Stimulated activated CD4-positive, alpha-beta T cell treated with anti-CD3 and anti-CD28 coated beads, Interleukin-15, amount 100 ng/mL, for 24 hours (primary cell): ENCODE results near the gene MROH2A.

Experiments used
- DNase-seq: peaks from one replicate; pipeline ENCODE4 v3.0.0-alpha.2; 2020

The MROH2A gene

DNA sequence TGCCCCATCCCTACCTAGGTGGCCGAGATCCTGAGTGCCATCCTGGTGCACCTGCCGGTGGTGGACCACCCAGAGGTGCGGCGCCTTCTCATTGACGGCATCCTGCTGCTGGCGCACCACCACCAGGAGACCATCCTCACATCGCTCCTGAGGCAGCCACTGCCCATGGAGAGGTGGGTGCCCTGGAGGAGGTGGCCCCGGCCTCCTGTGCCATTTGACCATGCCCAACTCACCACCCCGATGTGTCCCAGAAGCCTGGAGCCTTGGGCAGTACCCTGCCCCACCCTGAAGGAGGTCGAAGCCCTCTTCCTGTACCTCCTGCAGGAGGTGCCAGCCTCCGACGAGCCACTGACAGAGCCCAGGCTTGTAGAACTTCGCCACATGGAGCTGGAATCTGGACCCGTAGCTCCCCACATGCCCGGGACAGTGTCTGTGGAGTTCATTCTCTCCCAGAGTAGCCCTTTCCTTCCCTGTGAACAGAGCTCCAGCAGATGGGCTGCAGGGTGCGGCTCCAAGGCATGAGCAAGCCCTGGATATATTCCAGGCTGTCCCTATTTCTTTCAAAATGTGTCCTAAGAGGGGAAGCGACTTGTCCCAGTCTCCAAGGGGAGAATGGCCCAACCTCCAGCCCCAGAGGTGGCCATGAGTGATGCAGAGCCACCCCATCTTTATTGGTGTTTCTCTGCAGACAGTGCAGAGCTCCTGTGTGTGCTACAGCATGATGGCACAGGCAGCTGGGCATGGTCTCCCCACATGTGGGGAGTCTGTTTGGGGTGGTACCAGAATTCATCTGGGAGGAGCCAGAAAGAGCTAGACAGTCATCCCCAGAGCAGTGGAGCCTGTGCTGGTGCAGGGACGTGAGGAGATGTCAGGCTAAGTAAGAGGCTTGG, 42.0 kb downstream of the MROH2A start:
- DNase-seq: no peak

DNA sequence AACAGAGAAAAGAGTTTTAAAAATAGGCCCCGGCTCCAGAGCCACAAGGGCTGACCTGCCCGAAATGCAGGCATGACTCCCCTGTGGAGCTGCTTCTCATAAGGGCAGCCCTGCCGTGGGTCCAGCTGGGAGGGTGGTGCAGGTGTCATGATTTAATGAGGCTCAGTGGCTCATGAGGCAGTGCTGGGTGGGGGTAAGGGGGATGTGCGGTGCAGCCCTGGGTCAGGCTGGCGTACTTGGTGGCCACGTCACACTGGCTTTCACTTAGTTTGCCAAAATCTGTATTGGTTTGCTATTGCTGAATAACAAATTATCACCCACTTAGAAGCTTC, 42.6 kb downstream of the MROH2A start:
- no peak for DNase-seq

DNA sequence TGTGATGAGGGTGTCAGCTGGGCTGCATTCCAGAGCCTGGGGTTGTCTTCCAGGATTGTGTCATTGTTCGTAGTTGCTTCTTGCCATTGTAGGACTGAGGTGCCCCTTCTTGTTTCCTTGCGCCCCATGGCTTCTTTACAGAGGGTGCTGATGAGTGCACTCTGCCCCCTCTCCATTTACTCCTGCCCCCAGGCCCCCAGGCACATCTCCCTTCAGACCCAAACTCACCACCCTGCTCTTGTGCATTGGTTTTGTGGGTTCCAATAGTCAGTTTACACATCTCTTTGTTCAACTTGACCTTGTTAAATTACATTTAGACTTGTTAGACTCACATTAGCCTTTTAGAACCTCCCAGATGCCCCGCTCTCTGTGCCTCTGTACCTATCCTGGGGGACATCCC, 43.1 kb downstream of the MROH2A start:
- no peak for DNase-seq

DNA sequence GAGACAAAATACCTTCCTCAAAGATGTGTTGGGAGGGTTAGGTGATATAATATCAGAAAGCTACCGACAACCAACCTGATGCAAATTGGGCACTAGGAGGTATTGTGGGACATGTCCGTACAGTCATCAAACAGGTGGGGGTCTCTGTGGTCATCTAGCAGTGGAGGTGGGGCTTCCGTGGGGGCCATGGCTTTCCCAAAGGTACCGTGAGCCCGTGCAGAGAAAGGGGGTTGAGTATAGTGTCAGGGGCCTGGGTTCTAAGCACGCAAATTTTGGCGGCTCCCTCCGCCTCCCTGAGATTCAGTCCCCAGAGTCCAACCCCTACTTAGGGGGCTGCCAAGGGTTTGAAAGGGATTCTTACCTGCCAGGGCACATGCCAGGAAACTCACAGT, 43.6 kb downstream of the MROH2A start:
- DNase-seq: no peak

DNA sequence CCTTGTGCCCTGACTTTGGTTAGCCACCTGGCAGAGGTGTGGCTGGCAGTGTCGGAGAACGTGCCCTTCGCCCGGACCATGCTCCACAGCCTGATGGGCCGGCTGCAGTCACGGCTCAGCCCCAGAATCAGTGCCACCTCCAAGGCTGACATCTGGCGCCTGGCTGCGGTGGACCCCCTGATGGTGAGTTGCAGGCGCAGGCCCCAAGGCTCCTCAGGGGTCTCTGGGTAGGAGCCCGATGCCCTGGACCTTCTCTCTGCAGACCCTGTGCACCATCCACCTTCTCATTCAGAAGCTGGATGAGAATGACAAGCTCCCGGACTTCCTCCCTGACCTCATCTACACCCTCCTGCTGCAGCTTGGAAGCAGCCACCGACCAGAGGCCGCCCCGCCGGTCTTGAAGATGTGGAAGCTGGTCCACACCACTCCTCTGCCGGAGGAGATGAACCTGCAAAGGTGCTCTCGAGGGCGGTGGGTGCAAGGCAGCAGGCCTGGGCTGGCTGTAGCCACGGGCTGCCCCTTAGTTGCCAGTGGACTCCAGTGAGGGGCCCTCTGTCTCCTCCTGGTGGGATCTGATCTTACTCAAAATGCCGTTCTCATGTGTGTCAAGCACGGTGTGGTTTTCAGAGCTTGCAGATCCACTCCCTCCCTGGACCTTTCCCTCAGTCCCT, 44.1 kb downstream of the MROH2A start:
- DNase-seq: no peak

DNA sequence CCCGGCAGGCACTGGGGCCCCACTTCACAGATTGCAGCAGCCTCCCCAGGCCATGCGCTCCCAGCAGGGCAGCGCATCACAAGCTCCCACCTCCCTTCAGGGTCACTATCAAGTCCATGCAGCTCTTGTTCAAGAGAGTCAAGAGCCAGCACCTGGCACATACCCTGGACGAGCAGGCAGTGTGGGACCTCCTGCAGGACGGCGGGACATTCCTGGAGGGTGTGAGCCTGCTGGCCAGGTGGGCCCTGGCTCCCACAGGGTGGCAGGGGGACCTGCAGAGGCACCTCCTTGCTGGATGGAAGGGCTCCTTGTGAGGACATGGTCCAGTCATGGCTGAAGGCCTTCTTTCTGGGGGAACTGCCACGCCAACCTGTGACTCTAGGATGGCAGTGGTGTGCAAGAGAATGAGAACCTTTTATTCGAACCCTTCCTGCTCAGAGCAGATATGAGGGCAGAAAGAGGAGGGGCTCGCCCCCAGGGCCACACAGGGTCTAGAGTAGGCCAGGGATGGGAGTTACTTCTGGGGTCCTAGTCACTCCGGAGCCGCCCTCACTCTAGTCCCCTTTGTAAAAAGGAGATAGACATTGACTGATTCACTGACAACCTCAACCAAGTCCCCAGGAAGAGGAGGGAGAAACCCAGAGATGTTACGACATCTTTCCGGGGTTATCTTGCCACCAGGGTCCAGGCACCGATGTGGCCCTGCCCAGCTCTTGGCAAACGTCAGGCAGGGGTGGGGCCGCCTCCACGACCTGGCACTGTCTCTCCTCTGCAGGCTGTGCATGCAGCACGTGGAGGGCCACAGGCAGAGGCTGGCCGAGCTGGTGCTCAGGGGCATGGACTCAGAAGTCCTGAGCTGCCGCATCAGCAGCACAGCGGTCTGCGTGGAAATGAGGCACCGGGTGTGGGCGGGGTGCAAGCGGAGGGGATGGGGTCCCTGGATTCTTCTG, 44.9 kb downstream of the MROH2A start:
- no peak for DNase-seq

DNA sequence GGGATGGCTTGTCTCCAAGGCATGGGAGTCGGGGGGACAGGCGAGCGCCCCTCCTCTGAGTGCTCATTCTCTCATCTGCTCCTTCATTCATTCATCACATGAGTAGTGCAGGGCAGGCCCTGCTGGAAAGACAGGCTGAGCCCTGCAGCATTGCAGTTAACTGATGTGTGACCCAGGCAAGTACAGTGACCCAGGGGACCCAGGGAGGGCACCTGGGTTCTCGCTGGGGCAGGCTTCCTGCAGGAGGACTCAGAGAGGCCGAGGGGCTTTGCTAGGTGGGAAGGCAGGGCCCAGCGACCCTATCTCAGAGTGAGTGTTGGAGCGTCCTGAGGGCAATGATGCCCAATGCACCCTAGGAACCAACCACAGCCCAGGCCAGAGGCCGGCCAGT, 45.6 kb downstream of the MROH2A start:
- no peak for DNase-seq

DNA sequence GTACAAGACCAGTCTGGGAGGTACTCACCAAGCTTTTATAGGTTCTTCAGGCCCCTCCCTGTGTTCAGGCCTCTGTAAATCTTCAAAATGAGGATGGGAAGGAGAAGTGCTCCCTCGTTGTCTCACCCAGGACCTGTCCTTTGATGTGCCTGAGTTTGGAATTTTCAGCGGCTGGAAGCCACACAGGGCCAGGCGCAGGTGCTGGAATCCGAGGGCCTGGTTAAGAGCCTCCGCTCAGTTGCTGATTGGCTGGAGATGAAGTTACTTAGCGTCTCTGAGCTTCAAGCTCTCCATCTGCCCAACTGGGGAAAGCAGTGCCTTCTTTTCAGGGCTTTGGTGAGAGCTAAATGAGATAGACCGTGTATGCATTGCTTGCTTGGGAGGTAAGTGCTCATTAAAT, 46.2 kb downstream of the MROH2A start:
- DNase-seq: no peak

DNA sequence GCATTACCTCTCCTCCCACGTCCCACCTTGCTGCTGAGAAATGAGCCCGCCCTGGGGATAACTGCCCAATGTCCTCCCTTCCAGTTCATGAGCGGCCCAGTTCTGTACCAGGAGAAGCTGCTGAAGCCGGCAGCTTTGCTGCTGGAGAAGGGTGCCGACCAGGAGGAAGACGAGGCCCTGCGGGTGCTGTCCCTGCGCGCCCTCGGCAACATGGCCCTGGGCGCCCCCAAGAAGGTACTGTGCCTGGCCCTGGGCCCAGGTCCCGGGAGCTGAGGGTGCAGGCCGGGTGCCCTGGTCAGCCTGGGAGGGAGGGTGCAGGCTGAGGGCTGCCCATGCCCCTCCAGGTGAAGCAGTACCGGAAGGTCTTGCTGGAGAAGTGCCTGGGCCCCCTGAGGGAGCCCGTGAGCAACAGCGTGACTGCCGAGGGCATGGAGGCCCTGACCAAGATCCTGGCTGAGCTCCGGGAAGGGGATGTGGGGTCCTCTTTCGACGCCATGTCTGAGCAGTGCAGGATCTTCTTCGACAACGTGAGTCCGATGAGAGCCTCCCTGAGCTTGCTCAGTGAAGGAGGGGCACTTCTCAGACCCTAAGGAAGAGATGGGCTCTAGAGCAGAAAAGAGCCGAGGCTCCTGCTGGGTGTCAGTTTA, 50.5 kb downstream of the MROH2A start:
- DNase-seq: no peak

DNA sequence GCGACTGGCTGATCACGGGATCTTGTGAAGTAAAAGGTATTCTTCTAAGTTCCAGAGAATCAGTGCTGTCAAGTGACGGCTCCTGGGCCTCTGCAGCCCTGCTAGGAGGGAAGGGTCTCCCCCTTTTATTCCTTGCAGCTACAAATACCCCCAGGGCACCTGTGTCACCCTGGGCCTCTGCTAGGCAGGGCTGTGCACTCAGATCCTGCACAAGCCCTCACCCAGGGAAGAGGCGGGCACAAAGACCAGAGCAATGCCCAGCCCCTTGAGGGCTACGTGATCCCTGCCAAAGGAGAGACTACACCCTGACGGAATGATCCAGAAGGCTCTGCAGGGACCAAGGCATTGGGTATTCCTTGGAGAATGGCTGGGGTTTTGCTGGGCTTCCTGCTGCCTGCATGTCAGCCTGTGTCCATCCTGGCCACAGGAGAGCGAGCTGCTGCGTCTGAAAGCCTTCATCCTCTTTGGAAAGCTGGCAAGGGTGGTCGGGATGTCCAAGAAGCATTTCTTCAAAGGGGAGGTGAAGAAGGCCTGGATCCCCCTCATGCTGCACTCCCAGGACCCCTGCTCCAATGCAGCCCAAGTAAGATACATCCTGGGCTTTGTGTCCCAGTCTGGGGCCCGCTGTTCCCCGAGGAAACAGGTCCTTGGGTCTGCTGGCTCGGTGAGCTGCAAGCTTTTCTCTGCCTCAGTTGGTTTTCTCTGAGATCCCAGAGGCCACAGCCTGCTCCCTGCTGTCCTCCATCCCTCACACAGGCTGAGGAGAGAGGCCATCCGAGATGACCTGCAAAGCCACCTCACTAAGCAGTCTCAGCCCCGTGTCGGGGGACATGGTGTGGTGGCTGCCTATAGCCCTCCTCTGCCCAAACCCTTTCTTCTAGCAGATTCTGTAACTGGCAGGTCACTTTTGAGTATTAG, 51.3 kb downstream of the MROH2A start:
- no peak for DNase-seq

DNA sequence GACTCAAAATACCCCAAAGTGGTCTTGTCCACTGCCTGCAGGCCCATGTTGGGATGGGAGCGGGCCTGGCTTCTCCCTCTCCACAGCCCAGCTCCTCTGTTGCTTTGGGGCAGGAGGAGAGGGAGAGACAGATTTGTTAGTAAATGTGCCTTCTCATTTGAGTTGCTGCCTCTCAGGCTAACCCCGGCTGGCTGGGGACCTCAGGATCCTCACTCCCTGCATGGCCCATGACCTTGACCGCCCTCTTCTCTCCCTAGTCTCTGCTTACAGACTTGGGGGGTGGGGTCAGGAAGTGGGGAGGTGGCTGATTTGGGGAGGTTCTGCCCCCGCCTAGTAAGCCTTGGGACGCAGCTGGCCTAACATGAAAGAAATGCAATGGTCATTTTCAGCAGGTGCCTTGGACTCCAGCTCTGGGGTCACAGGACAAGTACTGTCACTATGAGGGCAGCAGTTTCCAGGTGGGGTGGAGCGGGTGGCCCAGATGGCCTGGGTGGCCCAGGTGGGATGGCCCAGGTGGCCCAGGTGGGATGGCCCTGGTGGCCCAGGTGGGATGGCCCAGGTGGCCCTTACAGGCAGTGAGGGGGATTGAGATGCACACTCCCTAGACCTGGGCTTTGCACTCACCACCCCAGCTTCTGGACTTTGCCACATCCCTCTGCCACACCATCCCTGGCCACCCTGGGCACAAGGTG, 52.1 kb downstream of the MROH2A start:
- no peak for DNase-seq

DNA sequence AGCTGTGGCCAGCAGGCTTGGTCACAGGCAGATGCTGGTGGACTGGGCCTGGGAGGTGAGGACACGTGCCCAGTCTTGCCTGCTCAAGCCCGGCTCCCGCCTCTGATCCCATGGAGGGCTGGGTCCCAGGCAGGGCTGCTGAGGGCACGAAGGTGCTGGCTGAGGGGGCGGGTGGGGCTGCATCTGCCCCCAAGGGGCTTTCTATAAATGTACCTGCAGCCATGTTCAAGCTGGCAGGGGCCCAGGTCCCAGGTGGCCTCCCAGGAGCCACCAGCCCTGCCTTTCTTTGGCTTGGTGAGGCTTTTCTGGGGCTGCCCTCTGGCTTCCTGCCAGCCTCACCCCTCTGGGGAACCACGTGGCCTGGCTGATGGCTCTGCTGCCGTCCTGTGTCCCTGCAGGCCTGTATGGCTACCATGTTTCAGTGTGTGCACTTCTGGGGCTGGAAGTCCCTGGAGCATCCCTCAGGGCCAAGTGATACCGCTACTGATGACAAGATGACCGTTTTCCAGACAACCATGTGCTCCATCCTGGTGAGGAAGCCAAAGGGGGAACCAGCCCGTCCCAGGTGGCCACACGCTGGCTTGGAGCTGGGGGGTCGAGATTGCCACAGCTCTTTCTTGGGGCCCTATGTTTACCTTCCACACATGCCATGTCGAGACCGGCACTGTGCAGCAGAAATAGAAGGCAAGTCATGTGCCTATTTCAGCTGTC, 53.0 kb downstream of the MROH2A start:
- no peak for DNase-seq

DNA sequence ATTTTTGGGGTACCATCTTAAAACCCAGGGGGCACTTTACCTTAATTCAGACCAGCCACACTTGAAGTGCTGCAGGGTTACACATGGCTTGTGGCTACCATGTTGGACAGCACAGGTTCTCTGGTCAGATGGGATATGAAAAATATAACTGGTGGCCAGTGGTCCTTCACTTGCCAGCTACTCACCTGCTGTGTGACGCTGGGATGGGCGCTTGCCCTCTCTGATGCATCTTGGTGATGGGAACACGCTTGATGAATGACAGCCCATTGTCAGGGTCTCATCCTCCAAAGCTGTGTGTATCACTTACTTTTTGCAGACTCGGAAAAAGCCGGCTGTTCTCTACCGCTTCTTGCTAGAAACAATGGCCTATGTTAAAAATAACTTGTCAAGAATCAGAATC, 53.7 kb downstream of the MROH2A start:
- no peak for DNase-seq

DNA sequence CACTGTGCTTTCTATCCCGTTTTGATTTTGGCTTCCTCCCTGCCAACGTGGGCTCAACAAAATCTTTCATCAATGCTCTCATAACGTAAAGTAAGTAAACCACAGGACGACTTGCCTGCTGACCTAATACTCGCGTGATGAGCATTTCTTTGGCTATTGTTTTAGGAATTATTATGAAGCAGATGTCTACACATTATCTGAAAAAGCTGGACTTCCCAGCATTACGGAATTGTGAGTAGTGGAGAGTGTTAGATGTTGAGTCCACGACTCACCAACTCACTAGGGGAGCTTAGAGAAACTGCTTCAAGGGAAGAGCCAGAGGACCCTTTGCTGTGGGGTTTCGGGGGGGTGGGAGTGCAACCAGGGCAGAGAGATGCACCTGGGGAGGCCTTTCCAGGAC, 54.3 kb downstream of the MROH2A start:
- no peak for DNase-seq

DNA sequence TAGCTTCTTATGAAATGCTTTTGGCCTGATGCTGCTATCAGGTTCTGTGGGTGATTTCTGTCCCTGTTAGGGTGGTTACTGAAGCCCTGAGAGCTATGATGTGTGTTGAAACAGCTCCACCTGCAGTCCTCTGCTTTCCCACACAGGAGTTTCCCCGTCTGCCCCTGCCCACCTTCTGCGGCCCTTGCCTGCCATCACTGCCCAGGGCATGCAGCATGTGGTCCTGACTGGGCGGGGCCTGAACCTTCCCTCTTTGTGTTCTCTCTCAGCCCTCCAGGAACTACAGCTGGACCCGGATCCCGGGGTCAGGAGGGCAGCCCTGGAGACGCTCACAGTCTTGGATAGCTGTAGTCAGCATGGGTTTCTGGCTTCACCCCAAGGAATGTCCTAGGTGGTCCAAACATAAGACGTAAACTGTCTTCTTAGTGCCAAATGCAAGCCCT, 54.8 kb downstream of the MROH2A start:
- DNase-seq: no peak

DNA sequence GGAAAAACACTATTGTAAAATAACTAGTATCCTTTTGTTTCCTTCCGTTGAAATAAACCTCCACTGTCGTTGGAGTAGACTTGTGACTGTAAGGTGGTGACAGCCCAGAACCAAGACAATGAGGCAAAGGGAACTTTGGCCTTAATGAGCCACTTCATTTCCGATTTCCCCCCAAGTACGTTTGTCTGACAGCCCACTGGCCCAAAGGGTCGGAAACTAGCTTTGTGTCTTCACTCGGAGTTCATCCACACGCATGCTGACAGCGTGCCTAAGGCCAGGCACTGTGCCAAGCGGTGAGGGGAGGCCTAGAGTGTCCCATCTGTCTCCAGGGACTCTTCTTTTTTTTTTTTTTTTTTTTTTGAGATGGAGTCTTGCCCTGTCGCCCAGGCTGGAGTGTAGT, 55.2 kb downstream of the MROH2A start:
- DNase-seq: no peak

DNA sequence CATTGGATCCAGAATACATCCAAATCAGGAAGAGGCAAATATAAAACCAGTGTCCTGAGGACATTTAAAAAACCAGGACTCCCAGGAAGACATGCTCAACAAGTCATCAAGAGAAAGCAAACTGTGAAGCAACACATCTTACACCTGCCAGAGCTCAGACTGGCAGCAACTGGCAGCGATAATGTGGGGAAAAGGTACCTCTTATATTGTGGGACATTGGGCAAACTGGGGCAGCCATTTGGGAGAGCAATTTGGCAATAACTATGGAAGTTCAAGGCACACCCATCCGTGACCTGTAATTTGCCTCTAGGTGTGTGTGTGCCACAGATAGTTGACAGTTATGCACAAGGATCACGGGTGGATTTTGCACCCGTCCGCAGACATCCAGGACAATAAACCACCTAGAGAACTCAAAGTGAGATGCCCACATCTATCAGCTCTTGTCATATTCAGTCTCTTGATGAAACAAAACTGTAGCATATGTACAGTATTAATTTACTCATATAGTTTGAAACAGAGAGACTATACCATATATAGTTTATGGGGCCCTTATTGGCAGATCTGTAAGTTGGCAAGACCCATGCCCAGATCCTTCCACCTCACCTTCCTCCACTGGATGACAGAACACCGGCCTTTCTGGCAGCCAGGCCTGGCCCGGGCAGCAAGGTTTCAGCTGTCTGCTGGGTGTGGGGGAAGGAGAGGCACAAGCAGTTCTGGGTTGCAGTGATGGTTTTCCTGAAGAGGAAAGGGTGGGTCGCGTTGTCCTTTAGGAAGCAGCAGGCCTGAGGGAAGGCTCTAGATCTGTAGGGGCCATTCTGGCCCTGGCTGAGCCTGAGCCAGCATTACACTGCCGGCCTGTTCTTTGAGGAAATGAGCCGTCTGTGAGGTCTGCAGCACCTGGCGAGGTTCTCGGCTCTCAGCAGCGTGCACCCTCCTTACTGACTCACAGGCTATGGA, 57.4 kb downstream of the MROH2A start:
- no peak for DNase-seq

DNA sequence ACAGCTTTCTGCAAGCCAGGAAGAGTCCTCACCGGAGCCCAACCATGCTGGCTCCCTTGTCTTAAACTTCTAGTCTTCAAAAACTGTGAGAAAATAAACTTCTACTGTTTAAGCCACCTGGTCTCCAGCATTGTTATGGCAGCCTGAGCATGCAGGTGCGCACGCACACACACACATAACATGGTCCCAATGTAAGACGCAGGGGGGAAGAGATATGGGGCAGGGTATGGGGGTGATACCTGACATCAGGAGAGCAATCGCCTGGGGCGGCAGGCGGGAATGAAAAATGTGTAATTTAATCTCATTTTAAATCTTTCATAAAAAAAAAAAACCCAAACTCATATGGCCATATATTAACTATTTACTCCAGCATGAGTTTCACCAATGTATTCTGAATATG, 58.2 kb downstream of the MROH2A start:
- DNase-seq: no peak

DNA sequence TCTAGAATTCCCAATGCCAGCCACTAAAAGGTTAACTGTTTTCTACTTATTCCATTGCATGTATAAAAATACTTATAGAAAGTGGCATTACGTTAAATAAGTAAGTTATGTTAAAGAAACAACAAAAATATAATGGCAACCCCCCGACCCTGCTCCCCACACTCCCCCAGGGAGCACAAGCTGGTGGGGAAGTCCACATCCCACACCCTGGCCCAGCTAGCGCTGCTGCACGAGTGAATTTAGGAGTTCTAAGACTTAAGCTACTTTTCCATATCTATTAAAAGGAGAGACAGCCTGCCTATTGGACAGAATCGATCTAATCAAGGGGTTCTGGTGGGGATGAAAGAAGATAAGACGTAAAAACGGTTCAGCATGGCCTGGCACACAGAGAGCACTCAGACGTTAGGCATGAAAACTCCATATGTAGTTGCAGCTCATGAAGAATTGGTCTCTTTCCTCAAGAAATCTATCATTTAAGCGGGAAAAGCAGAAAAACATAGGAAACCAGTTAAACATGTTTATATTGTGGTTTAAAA, 59.6 kb downstream of the MROH2A start:
- no peak for DNase-seq
